Esophagus muscularis mucosa (tissue), 4 donors: ENCODE measurements around the gene MYLK. TPM values are rescaled to one million over a fixed set of nuclear protein-coding genes. Genes with fewer than 3 reads are reported as not detected.

Experiments
- DNase-seq: peaks from one replicate; pipeline ENCODE4 v3.0.0-alpha.2; 2017; ENCODE audit errors: extremely low spot score
- H3K27ac ChIP-seq, 4 donors: fragments of 200-600 bp; sonication (generic); replicated peaks in 1 of 4; 1 replicate in 3 of 4; 2 replicates in 1 of 4; pipeline ENCODE4 v1.5.1; 2016 to 2019; ENCODE audit warnings: mild to moderate bottlenecking in 1 of 4
- H3K27me3 ChIP-seq, 4 donors: fragments of 200-600 bp; sonication (generic); one replicate each; pipeline versions ENCODE4 v1.5.1 to v1.6.0; 2016 to 2019
- H3K36me3 ChIP-seq, 4 donors: fragments of 200-600 bp; sonication (generic); one replicate each; pipeline ENCODE4 v1.5.1; 2016 to 2019
- H3K4me1 ChIP-seq, 4 donors: fragments of 200-600 bp; sonication (generic); one replicate each; pipeline ENCODE4 v1.5.1; 2016 to 2019
- H3K4me3 ChIP-seq, 4 donors: fragments of 200-600 bp; sonication (generic); 1 replicate in 2 of 4; 2 replicates in 2 of 4; pipeline ENCODE4 v1.5.1; 2016 to 2019; ENCODE audit warnings: mild to moderate bottlenecking in 4 of 4, moderate library complexity in 1 of 4
- H3K9me3 ChIP-seq, 4 donors: fragments of 200-600 bp; sonication (generic); 1 replicate in 3 of 4; 2 replicates in 1 of 4; pipeline ENCODE4 v1.5.1; 2016 to 2019
- EP300 ChIP-seq: sonication (generic); formaldehyde crosslinking; IDR thresholded peaks from one replicate; pipeline ENCODE4 v1.6.1; 2017; ENCODE audit warnings: antibody characterized with exemption
- POLR2A ChIP-seq: fragments of 450-650 bp; IDR thresholded peaks from one replicate; pipeline ENCODE4 v1.6.1; 2017; ENCODE audit warnings: antibody characterized with exemption, moderate library complexity, mild to moderate bottlenecking, low read depth
- POLR2AphosphoS5 ChIP-seq, 2 donors: sonication (generic); formaldehyde crosslinking; IDR thresholded peaks; one replicate each; pipeline ENCODE4 v1.6.1; 2017; ENCODE audit warnings: antibody characterized with exemption in 2 of 2
- WGBS: methylation state at CpG from one replicate; pipeline ENCODE4 v1.1.5; 2018; 5-methylcytosine and 5-hydroxymethylcytosine counted together
- intact Hi-C: fragments of 100-400 bp; cut with DNase I; formaldehyde crosslinking; loops from one replicate; pipeline ENCODE4 v1.15.1; 2023
- total RNA-seq, 4 donors: library from RNA; depleted of rRNA; stranded (reverse); fragments of >200 nt; gene quantifications; one replicate each; pipeline versions ENCODE4 v1.1.0 to v1.2.1, GENCODE V29; 2016
- TF ChIP-seq, protein P1 (sequence below), 3 experiments: fragments of 200-600 bp in 2 of 3; fragments of 450-650 bp in 1 of 3; sonication (generic) in 2 of 3; IDR thresholded peaks; one replicate each; pipeline ENCODE4 v1.5.1; 2017 to 2019; ENCODE audit warnings: antibody characterized with exemption in 3 of 3, mild to moderate bottlenecking in 2 of 3, moderate library complexity in 1 of 3

MYLK gene
- total RNA-seq, 4 donors from 2014 or later, result 1,983 to 3,208 (median 2,554) TPM

DNA sequence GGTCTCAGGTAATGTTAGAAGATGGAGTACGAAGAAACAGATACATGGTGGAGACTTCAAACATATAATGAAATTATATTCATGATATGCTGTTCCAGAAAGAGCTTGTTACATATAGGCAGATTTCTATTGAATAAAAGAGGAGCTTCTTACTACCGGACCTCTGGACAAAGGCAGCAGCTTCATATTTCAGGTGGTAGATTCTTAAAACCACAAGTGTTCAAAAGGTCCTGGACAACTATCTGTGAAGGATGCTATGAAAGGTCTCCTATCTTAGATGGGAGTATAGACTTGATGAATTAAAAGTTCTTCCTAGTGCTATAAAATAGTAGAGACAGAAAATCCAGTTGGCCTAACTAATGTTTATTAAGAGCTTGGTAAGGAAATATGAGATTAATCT lies 43.2 kb downstream of the MYLK start:
- no peak for TF ChIP-seq POLR2AphosphoS5 (IDR thresholded peaks at IDR 0.05)
- no peak for TF ChIP-seq EP300
- TF ChIP-seq POLR2A, result no peak
- TF ChIP-seq, protein P1, sequence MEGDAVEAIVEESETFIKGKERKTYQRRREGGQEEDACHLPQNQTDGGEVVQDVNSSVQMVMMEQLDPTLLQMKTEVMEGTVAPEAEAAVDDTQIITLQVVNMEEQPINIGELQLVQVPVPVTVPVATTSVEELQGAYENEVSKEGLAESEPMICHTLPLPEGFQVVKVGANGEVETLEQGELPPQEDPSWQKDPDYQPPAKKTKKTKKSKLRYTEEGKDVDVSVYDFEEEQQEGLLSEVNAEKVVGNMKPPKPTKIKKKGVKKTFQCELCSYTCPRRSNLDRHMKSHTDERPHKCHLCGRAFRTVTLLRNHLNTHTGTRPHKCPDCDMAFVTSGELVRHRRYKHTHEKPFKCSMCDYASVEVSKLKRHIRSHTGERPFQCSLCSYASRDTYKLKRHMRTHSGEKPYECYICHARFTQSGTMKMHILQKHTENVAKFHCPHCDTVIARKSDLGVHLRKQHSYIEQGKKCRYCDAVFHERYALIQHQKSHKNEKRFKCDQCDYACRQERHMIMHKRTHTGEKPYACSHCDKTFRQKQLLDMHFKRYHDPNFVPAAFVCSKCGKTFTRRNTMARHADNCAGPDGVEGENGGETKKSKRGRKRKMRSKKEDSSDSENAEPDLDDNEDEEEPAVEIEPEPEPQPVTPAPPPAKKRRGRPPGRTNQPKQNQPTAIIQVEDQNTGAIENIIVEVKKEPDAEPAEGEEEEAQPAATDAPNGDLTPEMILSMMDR (IDR thresholded peaks at IDR 0.05), result no peak
- Histone ChIP-seq H3K27ac (no peak overlapping the region), H3K36me3 (no peaks in the 10 kb centered on the region), H3K9me3 (peaks cover 0 to 22% (median 17%) of the 10 kb centered on the region in 4 donors), H3K27me3 (no peaks in the 10 kb centered on the region), H3K4me1 (peaks cover 0 to 2% (median 0%) of the 10 kb centered on the region in 4 donors), H3K4me3 (no peak overlapping the region)
- DNase-seq, result no peak
- 92% methylated on average over 2 of the region's 2 CpGs for WGBS
- intact Hi-C loops, result no loop called here

DNA sequence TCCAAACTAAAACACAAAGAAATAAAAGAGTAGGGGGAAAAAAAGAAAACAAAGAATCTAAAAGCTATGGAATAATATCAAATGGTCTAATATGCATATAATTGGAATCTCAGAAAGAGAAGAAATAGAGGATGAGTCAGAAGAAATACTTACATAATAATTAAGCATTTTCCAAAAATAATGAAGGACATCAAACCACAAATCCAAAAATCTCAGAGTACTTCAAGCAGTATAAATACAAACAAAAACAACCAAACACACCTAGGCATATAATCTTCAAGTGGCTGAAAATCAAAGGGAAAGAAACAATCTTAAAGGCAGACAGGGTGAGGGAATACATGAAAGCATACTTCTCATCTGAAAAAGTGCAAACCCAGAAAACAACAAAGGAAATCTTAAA lies 46.3 kb downstream of the MYLK start:
- no peak for TF ChIP-seq POLR2AphosphoS5 (IDR thresholded peaks at IDR 0.05)
- no peak for TF ChIP-seq EP300
- TF ChIP-seq, protein P1 (IDR thresholded peaks at IDR 0.05), result no peak
- TF ChIP-seq POLR2A, result no peak

DNA sequence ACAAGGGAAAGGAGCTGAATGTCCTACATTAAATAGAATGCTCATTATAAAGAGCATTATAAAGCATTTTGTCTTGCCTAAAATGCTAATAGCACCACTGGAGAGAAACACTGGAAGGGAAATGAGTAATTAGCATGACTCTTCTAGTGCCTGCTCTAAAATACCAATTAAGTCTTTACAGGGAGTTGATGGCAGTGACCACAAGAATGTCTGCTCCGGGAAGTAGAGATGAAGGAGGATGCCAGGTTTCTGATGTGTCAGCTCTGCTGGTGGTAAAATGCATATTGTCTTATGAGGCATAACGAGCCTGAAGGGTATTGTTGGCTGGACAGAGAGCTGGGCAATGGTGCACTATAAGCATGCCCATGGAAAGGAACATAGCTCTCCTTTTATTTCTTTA lies 49.5 kb downstream of the MYLK start:
- Histone ChIP-seq H3K4me1 (peaks cover 0 to 16% (median 12%) of the 10 kb centered on the region in 4 donors), H3K4me3 (no peak overlapping the region), H3K27ac (no peak overlapping the region), H3K9me3 (peaks cover 0 to 5% (median 0%) of the 10 kb centered on the region in 4 donors), H3K27me3 (no peaks in the 10 kb centered on the region), H3K36me3 (no peaks in the 10 kb centered on the region)
- TF ChIP-seq POLR2AphosphoS5 (IDR thresholded peaks at IDR 0.05) (no peak), EP300 (no peak), POLR2A (no peak)
- TF ChIP-seq, protein P1 (IDR thresholded peaks at IDR 0.05), result no peak
- intact Hi-C loops, result no loop called here
- 81% methylated on average over 2 of the region's 2 CpGs for WGBS
- no peak for DNase-seq

More for the DNA sequence above, 46.3 kb downstream of the MYLK start:
- no peak for DNase-seq
- Histone ChIP-seq H3K36me3 (no peaks in the 10 kb centered on the region), H3K4me3 (no peak overlapping the region), H3K27ac (no peak overlapping the region), H3K27me3 (no peaks in the 10 kb centered on the region), H3K4me1 (no peaks in the 10 kb centered on the region), H3K9me3 (peaks cover 0 to 21% (median 15%) of the 10 kb centered on the region in 4 donors)
- intact Hi-C loops, result no loop called here

DNA sequence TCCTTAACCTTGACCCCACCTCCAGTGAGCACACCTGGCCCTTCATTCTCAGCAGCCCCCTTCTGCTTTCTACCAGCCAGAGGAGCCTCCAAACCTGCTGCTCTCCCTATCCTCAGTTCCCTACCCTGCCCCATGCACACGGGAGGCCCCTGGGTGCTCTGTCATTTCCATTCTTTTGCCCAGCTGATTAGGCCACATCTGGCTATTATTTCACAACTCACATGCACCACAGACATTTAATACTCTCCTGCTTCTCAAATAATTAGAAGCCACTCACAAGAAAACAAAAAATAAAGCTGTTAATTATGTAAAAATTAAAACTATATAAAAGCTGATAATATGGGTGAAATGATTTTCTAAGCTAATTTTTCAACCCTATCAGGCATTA lies 50.7 kb downstream of the MYLK start:
- Histone ChIP-seq H3K4me1 (peaks cover 0 to 16% (median 12%) of the 10 kb centered on the region in 4 donors), H3K4me3 (no peak overlapping the region), H3K36me3 (no peaks in the 10 kb centered on the region), H3K9me3 (peaks cover 0 to 9% (median 3%) of the 10 kb centered on the region in 4 donors), H3K27ac (no peak overlapping the region), H3K27me3 (no peaks in the 10 kb centered on the region)
- intact Hi-C loops, result no loop called here
- no peak for DNase-seq
- WGBS, result 71% methylated on average over 1 of the region's 1 CpG
- TF ChIP-seq, protein P1 (IDR thresholded peaks at IDR 0.05), result no peak
- TF ChIP-seq EP300, result no peak
- TF ChIP-seq POLR2A, result no peak
- TF ChIP-seq POLR2AphosphoS5 (IDR thresholded peaks at IDR 0.05), result no peak

DNA sequence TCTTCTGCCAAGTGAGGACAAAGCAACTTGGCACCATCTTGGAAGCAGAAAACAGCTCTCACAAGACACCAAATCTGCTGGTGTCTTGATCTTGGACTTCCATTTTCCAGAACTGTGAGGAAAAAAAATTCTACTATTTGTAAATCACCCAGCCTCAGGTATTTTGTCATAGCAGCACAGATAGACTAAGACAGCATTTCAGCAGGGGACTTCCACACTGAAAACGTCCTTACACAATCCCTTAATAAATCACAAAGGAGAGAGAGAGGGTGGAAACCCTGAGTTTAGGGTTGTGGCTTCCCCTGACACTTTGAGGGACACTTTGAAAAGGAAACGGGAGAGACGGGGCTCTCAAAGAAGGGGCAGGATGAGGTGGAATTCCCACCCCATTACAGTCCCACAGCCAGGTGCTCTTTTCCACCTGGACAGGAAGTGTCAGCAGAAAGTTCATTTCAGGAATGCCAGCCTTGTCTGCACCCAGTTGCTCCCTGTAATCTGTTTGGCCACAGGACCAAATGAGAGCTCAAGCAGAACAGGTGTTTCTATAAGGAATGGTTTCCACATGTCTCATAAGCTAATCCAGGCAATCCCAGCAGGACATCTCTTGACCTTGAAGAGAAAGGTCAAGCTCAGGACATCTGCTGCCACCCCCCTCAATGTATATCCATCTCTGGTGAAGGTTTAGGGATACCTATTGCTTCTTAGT lies 51.3 kb downstream of the MYLK start:
- Histone ChIP-seq H3K36me3 (no peaks in the 10 kb centered on the region), H3K4me3 (no peak overlapping the region), H3K27me3 (no peaks in the 10 kb centered on the region), H3K4me1 (peaks cover 0 to 16% (median 12%) of the 10 kb centered on the region in 4 donors), H3K9me3 (peaks cover 0 to 13% (median 4%) of the 10 kb centered on the region in 4 donors), H3K27ac (no peak overlapping the region)
- 81% methylated on average over 3 of the region's 3 CpGs for WGBS
- TF ChIP-seq, protein P1 (IDR thresholded peaks at IDR 0.05), result no peak
- no peak for TF ChIP-seq POLR2AphosphoS5 (IDR thresholded peaks at IDR 0.05)
- TF ChIP-seq POLR2A, result no peak
- intact Hi-C loops, result no loop called here
- DNase-seq, result no peak
